Stimulated activated CD8-positive, alpha-beta memory T cell treated with anti-CD3 and anti-CD28 coated beads, Interleukin-15, amount 100 ng/mL, for 48 hours (primary cell): ENCODE results near the gene FGF3.

Source experiments
- DNase-seq, 2 donors: peaks; one replicate each; pipeline ENCODE4 v3.0.0-alpha.2; 2020; ENCODE audit warnings: low read depth in 2 of 2

Gene FGF3

GRCh38 chr11:69804769-69805508 lies 14.3 kb downstream of the FGF3 start:
- DNase-seq, result no peak

- DNase-seq, result no peak
Observed at GRCh38 chr11:69803604-69804218, 15.5 kb downstream of the FGF3 start.

- DNase-seq, result no peak
Observed at GRCh38 chr11:69803022-69803421, 16.2 kb downstream of the FGF3 start.

- DNase-seq, result no peak
Observed at GRCh38 chr11:69802590-69802989, 16.6 kb downstream of the FGF3 start.

- DNase-seq, result peak in 1 of 2 donors; percentile 12
Observed at GRCh38 chr11:69801513-69802335, 17.5 kb downstream of the FGF3 start.

- no peak for DNase-seq
Observed at GRCh38 chr11:69800278-69800677, 18.9 kb downstream of the FGF3 start.

- no peak for DNase-seq
Observed at GRCh38 chr11:69799582-69799981, 19.6 kb downstream of the FGF3 start.

- DNase-seq, result no peak
Observed at GRCh38 chr11:69799097-69799496, 20.1 kb downstream of the FGF3 start.

- DNase-seq, result no peak
Observed at GRCh38 chr11:69797737-69798528, 21.3 kb downstream of the FGF3 start.

GRCh38 chr11:69797156-69797555 lies 22.1 kb downstream of the FGF3 start:
- DNase-seq, result no peak

GRCh38 chr11:69796063-69796462 lies 23.2 kb downstream of the FGF3 start:
- no peak for DNase-seq

- no peak for DNase-seq
Observed at GRCh38 chr11:69791276-69792180, 27.7 kb downstream of the FGF3 start.

- DNase-seq, result no peak
Observed at GRCh38 chr11:69788956-69789355, 30.3 kb downstream of the FGF3 start.

GRCh38 chr11:69787906-69788305 lies 31.3 kb downstream of the FGF3 start:
- no peak for DNase-seq

GRCh38 chr11:69787457-69787856 lies 31.8 kb downstream of the FGF3 start:
- no peak for DNase-seq

GRCh38 chr11:69781241-69781640 lies 38.0 kb downstream of the FGF3 start:
- no peak for DNase-seq

- no peak for DNase-seq
Observed at GRCh38 chr11:69778373-69778772, 40.8 kb downstream of the FGF3 start.

GRCh38 chr11:69775163-69775755 lies 44.0 kb downstream of the FGF3 start, which contains the start of gene FGF4:
Gene FGF4 (minus strand): TSS chr11:69775341. CDS start chr11:69775084, 257 bp downstream.
- no peak for DNase-seq

- no peak for DNase-seq
Observed at GRCh38 chr11:69774354-69775162, 44.7 kb downstream of the FGF3 start.
